HG03460 (cell line): ENCODE measurements around the gene CNPPD1.

Experiments used
- ATAC-seq: cut with Tn5 transposase; IDR thresholded peaks from one replicate; pipeline ENCODE4 v1.9.1; 2021; ENCODE audit not compliant: unreplicated experiment

Gene CNPPD1

DNA sequence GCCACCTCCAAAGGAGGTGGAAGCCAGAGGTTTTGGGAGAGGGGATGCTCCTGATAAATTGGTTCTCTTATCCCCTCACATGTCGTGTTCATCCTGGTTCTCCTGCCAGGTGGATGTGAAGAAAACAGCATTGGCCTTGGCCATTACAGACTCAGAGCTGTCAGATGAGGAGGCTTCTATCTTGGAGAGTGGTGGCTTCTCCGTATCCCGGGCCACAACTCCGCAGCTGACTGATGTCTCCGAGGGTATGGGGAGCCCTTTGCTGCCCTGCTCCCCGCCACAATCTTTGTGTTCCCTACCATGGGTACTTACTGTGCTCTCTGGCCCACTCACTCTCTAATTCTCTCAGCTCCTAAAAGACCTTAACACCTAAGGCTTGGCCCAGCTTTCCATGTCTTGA is 4.8 kb upstream of the CNPPD1 start:
- ATAC-seq = no peak

DNA sequence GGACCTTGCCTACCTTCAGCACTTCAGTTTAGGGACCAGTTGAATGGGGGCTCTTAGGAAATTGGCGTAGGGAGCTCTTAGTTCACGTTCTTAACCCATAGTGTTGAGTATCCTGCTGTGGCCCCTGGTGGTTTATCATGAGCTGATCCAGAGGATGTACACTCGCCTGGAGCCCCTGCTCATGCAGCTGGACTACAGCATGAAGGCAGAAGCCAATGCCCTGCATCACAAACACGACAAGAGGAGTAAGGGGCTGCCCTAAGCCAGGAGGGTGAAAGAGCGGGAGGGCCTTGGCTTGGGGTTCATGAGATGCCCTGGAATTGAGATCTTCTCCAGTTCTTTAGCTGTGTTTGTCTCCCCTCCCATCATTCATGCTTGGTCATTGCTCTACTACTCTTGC is 4.2 kb upstream of the CNPPD1 start:
- no peak for ATAC-seq

DNA sequence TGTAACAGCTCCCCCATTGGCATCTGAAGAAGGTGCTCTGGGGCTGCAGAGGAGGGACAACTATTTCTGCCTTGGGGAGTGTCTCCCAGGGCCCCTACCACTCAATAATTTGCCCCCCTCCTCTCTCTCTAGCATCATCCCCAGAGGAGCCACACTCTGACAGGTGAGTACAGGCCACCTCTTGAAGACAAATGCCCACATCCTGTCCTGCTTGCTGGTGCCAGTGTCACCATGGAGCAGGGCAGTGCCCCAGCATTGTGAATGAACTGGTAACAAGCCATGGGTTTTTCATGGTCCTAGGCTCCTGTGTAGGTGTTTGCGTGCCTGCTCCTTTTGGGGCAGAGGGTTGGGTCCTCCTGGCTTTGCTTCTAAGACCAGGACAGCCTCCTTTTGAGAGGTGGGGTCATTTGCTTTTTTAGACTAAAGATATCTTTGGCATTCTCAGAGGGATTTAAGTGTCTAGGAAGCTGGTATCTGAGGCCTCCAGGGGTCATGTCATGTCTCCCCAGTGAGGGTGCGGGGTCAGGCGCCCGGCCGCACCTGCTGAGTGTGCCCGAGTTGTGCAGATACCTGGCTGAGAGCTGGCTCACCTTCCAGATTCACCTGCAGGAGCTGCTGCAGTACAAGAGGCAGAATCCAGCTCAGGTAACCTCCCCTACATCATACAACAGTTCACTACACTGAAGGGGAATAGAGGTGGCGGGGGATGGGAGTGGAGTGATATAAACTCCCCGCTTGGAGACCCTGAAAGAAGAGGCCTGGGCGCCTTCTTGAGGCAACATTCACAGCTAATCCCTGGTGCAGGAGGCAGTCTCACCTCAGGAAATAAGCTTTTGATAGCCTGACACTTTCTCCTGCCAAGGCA is 3.1 kb upstream of the CNPPD1 start:
- ATAC-seq = no peak

DNA sequence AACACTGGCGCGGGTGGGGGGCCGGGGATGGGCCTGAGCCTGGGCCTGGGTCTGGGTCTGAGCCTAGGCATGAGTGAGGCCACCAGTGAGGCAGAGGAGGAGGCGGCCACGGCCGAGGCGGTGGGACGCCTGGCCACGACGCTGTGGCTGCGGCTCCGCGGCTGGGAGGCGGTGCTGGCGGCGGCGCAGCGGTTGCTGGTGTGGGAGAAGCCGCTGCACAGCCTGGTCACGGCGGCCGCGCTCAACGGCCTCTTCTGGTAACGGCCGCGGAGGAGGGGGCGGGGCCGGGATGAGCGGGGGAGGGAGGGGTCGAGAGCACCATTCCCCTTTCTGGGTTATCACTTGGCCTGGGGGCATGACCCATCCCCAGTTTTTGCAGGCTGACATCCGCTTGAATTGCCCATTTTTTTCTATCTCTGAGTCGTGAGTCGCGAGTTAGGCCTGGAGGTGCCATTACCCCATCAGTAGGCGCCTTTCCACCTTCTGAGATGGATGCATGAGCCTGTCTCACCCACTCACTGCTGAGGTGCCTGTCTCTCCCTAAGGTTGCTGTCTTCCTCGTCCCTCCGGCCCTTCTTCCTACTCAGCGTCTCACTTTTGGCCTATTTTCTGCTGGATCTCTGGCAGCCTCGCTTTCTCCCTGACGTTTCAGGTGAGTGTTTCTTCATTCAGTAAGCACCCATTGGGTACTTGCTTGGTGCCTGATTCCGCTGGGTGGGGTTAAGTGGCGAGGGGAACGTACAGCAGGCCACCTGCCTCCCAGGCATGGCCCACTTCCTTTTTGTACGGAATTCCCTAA is 1.9 kb upstream of the CNPPD1 start:
- peak; percentile 8 for ATAC-seq

DNA sequence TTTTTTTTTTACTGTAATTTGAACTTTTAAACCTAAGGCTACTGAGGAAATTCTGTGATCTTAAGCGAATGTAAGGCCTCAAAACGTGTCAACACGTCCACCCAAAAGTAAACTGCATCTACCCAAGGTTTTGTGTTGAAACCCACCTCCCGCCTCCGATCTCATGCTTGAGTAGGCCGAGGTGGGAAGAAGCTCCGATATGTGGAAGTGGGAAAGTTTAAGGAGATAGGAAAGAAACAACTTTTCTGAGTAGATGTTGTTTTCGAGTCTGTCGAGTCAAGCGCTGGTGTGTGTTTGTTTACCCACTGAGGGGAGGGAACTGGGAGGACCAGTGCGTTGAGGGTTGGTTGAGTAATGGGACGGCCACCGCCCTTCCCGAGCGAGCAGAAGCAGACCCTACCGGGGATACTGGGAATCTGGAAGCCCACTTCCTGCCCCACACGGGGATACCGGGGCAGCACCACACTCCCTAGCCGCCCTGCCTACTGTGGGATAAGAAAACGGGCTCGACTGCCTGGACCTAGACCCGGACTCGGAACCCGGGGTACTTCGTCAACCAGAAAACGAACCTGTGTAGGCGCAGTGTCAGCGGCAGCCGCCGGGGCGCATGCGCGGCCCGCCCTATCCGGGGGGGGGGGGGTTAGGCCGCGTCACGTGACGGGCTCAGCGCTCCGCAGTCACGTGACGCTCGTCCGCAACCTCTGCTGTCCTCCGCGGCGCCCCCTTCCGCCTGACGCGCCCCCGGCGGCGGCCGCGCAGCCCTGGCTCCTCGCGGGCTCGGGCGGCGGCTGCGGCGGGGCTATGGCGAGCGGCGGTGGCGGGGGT is 1.0 kb upstream of the CNPPD1 start, which contains the start of gene RETREG2:
RETREG2 (plus strand) TSS at position 724 of the 825 bp plus-strand sequence; CDS start at position 802, 78 bp downstream.
- peak; percentile 35 for ATAC-seq

DNA sequence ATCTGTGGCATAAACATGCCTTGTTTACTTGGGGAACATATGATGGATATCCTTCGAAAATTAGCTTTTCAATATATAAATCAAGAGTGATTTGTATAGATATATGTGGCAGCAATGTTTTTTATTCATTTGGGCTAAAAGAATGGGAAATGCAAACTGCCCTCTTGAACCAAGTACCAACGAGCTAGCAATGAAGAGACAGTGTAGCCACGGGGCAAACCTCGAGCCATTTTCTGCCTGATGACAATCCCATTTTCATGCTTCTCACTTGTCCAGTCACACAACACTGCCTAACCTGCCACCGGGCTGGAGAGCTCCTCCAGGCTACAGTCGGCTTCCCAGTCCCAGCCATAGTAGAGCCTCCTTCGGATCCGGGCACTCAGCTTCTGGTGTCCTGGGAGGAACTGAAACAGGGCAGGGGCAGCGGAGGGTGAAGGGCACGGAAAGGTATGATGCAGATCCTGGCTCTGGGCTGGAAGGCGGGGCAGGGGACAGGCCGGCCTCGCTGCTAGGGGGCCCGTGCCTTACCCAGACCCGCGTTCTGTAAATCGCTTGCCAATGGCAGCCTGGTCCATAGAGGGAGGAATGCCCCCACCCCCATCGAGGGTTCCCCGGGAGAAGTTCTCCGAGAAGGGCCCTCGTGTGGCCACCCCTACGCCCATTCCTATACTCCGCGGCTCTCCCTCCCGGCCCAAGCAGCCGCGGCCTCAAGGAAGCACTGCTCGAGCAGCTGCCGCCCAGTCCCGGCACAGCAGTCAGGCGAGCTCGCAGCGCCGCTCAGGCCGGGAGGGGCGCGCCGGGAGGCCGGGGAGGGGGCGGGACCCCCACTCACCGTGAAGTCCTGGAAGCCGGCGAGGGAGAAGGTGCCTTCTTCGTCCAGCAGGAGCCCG is 552 bp downstream of the CNPPD1 start:
- ATAC-seq = peak; percentile 41

DNA sequence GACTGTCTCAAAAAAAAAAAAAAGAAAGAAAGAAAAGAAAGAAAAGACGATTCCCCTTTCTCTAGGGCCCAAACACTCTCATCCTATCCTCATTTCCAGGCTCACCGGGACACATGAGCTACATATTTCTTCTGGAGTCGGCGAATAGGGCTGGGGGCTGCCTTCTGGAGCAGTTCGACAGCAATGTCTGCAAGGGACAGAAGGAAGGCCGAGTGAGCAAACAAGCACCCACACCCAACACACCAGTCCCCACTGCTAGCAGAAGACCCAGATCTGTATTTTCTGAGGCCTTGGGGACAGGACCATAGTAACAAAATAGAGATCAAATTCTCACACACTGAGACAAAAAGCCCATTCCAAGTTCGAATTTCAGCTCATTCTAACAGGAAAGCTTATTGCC is 1.2 kb downstream of the CNPPD1 start:
- no peak for ATAC-seq

DNA sequence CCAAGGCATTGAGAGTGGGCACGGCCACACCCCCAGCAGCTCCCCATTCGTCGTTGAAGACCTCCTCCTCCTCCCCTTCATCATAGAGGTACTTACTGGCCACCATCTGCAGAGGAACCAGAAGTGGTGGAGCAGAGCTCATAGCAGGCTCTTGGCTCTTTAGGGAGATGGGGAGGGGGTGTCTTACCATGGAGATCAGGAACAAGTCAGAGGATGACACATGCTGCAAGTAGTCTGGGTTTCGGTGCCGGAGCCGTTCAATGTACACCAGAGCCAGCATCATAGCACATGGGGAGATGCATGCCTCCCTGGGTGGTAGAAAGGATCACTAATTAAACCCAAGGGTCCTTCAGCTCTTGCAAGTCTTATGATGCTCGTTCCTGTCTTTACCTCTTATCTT is 1.9 kb downstream of the CNPPD1 start:
- no peak for ATAC-seq

DNA sequence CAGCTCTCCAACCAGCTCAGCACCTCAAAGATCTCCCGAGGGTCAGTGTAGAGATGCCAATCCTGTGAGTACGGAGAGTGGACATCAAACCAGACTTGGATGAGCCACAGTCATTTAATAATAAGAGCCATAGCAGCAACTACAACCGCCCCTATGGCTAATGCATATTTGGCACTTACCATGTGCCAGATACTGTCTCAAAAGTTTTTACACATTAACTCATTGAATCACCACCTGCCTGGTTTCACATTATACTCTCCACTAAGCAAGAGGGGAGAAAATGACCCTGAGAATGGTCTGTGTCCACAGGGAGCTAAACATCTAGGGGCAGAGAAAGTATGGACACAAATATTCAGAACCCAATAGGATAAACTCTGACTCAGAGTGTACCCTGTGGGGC is 2.6 kb downstream of the CNPPD1 start:
- no peak for ATAC-seq

DNA sequence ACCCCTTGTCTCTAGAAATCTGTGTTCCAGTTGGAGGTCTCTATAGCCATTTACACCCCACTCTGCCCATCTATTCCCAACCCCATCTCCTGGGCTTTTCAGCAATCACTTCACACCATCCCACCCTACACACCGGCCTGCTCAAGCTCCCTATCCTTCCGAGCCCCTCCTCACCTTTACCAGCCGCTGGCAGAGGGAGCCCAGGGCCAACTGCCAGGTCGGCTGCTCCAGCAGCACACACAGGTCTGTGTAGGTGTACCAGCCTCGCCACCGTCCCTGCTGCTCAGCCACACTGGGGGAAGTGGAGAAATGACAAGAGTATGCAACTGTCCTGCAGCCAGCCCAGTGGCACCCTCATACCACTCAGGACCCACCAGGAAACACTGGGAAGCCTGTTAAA is 3.5 kb downstream of the CNPPD1 start:
- no peak for ATAC-seq

DNA sequence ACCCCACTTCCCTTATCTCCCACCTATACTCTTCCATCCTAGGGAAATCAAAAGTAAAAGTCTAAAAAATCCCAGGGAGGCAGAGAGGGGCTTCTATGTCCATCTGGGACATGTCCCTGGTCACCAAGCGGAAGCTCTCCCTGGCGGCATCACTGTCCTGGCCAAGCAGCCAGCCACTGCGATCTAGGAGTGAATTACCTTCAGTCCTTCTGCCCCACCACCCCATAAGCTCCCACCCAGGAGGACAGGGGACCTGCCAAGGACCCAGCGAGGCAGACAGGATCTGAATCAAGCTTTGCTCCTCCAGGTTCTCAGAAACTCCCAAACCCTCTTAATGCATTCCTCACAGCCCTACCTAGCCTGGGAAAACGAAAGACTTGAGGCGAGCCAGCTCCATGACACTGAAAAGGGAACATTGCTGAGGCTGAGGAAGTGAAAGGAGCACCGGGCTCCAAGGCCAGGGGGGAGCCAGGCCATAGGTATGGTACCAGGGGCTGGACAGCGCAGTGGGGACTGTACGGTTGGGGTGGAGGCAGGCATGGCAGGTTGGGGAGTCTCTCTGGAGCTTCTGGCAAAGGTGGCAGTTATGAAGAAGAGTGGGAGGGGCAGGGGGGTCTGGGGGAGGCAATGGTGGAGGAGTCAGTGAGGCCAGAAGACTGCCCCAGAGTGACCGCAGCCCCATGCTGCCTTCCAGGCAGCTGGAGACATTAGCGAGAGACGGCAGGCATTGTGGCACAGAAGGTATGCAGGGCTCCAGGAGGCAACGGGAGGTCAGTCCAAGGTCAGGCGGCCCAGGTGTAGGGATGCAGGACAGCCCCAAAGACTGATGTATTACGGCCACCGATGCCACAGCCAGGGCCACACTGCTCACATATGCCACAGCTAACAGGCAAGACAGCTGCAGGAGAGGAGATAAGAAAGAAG is 4.2 kb downstream of the CNPPD1 start:
- ATAC-seq = no peak

DNA sequence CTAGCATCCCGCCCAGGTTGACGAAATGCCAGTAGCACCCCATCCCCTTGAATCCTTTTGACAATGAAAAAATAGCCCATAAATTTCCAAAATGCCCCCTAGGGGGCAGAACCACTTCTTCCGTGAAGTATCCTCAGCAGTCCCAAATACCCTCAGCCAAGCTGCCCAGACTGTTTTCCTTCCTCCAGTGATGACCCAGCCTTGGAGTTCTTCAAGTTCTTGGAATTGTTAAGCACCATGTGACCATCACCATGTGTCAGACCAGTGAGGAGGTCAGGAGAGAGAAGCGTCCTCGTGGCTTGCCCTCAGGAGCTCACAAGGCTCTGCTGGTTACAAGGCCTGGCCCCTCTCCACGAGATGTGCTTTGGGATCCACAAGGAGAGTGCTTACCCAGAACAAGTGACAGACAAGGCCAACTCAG is 5.5 kb downstream of the CNPPD1 start:
- ATAC-seq = no peak

DNA sequence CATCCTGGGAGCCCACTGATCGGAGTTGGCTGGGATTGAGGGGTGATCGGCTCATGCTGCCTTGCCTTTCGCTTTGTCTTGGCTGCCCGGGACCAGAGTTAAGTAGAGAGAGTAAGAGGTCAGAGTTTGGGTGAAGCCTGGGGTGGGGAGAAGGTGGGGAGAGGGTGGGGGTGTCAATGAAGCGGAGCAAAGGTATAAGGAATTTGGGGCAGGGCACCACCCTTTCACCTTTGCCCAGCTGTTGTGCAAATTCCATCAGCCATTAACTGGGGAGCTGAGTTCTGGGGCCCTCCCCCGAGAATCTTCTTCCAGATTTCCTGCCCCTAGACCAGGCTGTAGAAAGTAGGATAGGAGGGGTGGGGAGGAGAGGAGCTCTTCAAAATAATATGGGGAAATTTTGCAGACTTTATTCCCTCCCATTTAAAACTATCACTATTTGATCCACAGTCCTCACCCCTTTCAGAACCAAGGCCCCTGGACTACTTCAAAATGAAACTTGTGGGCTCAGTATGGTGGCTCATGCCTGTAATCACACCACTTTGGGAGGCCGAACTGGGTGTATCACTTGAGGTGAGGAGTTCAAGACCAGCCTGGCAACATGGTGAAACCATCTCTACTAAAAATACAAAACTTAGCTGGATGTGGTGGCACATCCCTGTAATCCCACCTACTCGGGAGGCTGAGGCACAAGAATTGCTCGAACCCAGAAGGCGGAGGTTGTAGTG is 6.6 kb downstream of the CNPPD1 start, which contains the start of gene SLC23A3:
SLC23A3 (minus strand) TSS at position 100 of the 725 bp plus-strand sequence; CDS start at position 55, 45 bp downstream.
- ATAC-seq = no peak

DNA sequence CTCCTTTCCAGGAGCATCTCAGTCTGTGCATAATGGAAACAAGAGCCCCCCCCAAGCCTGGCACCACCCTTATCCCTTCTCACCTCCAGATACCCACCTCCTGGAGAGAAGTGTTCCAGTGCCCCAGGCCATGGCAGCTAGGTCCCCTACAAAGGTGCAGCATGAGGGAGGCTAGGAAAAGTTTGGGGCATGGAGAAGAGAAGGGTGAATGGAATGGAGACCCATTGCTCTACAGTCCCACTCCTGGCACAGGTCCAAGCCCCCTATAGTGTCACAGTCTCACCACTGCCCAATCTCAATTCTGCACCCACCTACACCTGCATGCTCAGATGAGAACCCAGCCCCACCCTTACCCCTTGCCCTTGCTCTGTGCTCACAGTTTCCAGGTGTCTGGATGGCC is 7.8 kb downstream of the CNPPD1 start:
- ATAC-seq = no peak

DNA sequence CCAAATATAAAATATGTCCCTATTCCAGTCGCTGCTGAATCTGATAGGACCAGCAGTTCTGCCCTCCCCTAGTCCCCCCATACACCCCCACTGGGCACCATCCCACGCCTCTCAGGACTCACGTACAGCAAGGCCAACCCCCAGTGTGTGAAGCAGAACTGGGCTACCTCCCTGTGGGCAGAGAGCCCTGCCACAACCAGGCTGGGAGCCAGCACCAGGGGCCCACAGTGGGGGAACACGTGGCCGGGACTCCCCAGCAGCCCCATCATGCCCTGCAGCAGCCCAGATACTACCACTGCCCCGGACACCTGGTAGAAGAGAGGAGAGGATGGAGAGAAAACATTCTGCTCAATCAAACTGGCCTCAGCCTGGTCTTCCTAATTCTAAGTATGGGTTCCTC is 8.2 kb downstream of the CNPPD1 start:
- ATAC-seq = no peak

DNA sequence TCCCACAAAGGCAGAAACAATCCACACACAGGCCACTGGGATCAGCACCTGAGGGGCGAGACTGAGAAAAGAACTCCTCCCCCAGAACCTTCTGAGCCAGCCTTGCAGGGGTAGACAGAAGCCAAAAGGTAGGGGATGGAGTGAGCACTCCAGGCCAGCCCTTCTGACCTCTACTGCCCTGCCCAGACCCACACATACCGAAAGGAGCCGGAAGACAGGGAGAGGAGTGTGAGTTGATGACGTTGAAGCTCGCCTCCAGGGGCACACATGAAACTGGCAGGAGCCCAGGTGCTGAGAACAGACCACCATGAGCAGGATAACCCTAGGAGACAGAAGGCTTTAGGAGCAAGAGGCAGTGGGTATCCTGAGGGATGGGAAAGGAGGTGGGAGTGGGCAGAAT is 8.7 kb downstream of the CNPPD1 start:
- ATAC-seq = no peak

DNA sequence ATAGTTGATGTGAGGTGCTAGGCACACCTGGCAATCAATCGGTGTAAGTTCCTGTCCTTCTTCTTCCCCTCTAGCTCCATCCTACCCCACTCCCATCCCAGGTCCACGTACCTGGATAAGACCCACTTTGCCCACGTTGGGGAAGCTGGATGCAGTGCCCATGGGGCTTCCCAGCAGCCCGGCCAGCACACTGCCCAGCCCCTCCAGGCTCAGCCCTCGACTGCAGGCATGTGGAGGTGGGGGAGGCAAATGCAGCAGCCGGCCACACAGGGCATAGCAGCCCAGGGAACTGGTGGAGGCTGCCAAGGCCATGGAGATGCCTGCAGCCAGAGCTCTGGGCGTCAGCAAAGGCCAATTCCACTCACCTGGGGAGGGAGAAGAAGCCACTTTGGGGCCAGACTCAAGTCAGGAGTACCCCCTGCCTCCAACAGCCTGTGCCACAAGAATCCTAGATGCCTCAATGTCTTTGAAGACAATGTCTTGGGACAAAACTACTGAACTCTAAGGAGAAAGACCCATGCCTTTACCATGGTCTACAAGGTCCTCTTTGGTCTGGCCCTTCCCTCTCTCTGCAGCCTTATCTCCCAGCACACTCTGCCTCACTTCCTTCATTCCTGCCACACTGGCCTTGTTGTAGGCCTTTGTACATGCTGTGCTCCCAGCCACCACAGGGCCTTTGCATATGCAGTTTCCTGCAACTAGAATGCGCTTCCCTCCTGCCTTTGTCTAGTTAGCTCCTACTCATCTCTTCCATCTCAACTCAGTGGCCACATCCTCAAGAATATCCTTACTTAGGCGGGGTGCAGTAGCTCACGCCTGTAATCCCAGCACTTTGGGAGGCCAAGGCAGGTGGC is 11.4 kb downstream of the CNPPD1 start:
- ATAC-seq = no peak
